ENCODE data around the gene FGFR4. TPM values are rescaled to one million over a fixed set of nuclear protein-coding genes. Genes with fewer than 3 reads are reported as not detected.
"Not testable (repeated sequence)": the region's sequence is repeated elsewhere in the genome, so short reads cannot be mapped to it uniquely, and the experiment has no call there.

FGFR4 gene
- total RNA-seq, 1 donor from 2014 or later: 1.1 TPM

DNA sequence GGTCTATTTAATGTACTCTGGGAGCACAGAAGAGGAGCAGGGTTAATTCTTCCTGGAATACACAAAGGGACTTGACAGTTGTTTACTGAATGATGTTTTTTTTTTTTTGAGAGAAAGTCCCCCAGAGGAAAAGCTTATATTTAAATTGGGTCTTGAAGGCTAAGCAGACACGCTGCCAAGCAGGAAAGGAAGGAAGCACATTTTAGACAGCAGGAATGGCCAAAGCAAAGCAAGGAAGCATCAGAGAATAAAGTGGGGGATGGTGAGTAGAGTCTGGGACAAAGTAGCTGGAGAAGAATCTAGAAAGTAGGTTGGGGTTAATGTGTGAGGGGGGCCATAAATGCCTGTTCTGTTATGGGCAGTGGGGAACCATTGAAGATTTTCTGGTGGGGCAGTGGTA lies 42.8 kb upstream of the FGFR4 start:
- Mint-ChIP-seq H3K27me3 (ENCODE audit: low read depth) (no peaks in the 10 kb centered on the region), H3K4me1 (ENCODE audit: low read depth) (peaks cover 10% of the 10 kb centered on the region), H3K36me3 (ENCODE audit: low read depth) (peaks cover 26% of the 10 kb centered on the region), H3K27ac (ENCODE audit: unreplicated experiment) (no peak overlapping the region), H3K4me3 (ENCODE audit: unreplicated experiment) (no peak overlapping the region), H3K9me3 (ENCODE audit: low read depth) (no peaks in the 10 kb centered on the region)
- TF ChIP-seq, protein P1, sequence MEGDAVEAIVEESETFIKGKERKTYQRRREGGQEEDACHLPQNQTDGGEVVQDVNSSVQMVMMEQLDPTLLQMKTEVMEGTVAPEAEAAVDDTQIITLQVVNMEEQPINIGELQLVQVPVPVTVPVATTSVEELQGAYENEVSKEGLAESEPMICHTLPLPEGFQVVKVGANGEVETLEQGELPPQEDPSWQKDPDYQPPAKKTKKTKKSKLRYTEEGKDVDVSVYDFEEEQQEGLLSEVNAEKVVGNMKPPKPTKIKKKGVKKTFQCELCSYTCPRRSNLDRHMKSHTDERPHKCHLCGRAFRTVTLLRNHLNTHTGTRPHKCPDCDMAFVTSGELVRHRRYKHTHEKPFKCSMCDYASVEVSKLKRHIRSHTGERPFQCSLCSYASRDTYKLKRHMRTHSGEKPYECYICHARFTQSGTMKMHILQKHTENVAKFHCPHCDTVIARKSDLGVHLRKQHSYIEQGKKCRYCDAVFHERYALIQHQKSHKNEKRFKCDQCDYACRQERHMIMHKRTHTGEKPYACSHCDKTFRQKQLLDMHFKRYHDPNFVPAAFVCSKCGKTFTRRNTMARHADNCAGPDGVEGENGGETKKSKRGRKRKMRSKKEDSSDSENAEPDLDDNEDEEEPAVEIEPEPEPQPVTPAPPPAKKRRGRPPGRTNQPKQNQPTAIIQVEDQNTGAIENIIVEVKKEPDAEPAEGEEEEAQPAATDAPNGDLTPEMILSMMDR (IDR thresholded peaks at IDR 0.05): no peak
- DNase-seq (ENCODE audit: low spot score): no peak

DNA sequence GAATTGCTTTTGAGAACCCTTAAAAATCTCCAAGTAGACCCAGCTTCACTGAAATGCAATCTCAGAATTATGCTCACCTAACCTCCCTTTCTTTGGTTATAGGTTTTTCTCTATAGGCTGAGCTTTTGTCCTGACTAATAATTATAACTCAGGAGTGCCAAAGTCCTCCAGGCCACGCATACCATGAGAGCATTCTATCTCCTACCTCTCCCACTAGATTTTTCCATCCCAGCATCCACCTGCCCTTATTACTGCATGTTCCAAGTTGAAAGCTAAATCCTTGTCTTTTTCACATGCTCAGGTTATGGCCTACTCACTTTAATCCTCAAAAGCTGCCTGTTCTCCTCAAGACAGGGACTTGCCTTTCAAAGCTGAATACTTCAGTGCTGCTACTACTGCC lies 42.1 kb upstream of the FGFR4 start:
- Mint-ChIP-seq H3K27ac (ENCODE audit: unreplicated experiment) (no peak overlapping the region), H3K4me3 (ENCODE audit: unreplicated experiment) (no peak overlapping the region), H3K4me1 (ENCODE audit: low read depth) (peaks cover 10% of the 10 kb centered on the region), H3K27me3 (ENCODE audit: low read depth) (no peaks in the 10 kb centered on the region), H3K9me3 (ENCODE audit: low read depth) (no peaks in the 10 kb centered on the region), H3K36me3 (ENCODE audit: low read depth) (peaks cover 29% of the 10 kb centered on the region)
- no peak for DNase-seq (ENCODE audit: low spot score)
- TF ChIP-seq, protein P1 (IDR thresholded peaks at IDR 0.05): no peak

DNA sequence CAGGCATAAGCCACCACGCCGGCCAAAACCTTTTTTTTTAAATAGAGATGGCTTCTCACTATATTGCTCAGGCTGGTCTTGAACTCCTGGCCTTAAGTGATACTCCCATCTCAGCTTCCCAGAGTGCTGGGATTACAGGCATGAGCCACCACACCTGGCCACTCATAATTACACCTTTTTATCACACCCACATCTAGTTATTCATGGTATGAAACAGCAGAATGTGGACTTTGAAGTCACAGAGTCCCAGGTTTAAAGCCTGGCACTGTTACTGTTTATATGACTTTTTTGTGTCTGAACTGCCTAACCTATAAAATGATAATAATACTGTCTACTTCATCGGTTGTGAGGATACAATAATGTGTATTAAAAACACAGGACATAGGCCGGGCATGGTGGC lies 41.1 kb upstream of the FGFR4 start:
- Mint-ChIP-seq H3K4me3 (ENCODE audit: unreplicated experiment) (no peak overlapping the region), H3K27me3 (ENCODE audit: low read depth) (no peaks in the 10 kb centered on the region), H3K27ac (ENCODE audit: unreplicated experiment) (no peak overlapping the region), H3K9me3 (ENCODE audit: low read depth) (no peaks in the 10 kb centered on the region), H3K4me1 (ENCODE audit: low read depth) (peaks cover 8% of the 10 kb centered on the region), H3K36me3 (ENCODE audit: low read depth) (peaks cover 30% of the 10 kb centered on the region)
- no peak for DNase-seq (ENCODE audit: low spot score)
- TF ChIP-seq, protein P1 (IDR thresholded peaks at IDR 0.05): no peak

DNA sequence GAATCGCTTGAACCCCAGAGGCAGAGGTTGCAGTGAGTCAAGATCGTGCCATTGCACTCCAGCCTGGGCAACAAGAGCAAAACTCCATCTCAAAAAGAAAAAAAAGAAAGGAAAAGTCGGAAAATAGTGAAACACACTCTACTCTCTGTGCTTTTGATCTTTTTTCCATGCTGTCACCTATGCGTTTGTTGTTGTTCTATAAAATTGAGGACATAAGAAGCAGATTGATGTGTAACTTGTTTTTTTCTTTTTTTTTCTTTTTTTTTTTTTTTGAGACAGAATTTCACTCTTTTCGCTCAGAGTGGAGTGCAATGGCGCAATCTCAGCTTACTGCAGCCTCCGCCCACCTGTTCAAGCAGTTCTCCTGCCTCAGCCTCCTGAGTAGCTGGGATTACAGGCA lies 38.2 kb upstream of the FGFR4 start:
- not testable (repeated sequence) for H3K9me3 Mint-ChIP-seq (ENCODE audit: low read depth); H3K27ac Mint-ChIP-seq (ENCODE audit: unreplicated experiment); DNase-seq (ENCODE audit: low spot score); H3K4me3 Mint-ChIP-seq (ENCODE audit: unreplicated experiment); H3K4me1 Mint-ChIP-seq (ENCODE audit: low read depth); H3K27me3 Mint-ChIP-seq (ENCODE audit: low read depth)
- peaks cover 28% of the 10 kb centered on the region for H3K36me3 Mint-ChIP-seq (ENCODE audit: low read depth)

DNA sequence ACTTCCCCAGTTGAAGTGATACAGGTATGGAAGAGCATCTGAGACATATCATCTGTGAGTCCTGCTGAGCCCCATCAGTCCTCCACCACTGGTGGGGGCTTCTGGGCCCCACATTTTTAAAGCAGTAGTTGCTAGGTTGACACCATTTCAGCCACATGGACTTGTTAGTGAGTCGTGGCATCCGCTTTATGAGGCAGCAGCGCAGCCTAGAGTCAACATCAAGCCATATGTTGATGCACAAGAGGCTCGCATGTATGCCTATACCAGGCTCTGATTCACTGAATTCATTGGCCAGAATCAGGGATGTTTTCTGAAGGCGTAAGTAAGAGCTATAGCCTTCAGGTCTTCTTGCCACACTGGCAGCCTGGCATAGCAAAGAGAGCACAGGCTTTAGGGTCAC lies 37.4 kb upstream of the FGFR4 start:
- peaks cover 23% of the 10 kb centered on the region for H3K36me3 Mint-ChIP-seq (ENCODE audit: low read depth)
- peak; percentile 17 for DNase-seq (ENCODE audit: low spot score)
- no peak overlapping the region for H3K4me3 Mint-ChIP-seq (ENCODE audit: unreplicated experiment)

More for the DNA sequence above, 37.4 kb upstream of the FGFR4 start:
- no peaks in the 10 kb centered on the region for H3K27me3 Mint-ChIP-seq (ENCODE audit: low read depth)
- H3K4me1 Mint-ChIP-seq (ENCODE audit: low read depth): no peaks in the 10 kb centered on the region
- H3K27ac Mint-ChIP-seq (ENCODE audit: unreplicated experiment): no peak overlapping the region
- H3K9me3 Mint-ChIP-seq (ENCODE audit: low read depth): no peaks in the 10 kb centered on the region
- TF ChIP-seq, protein P1 (IDR thresholded peaks at IDR 0.05): no peak
